PC-3 (cell line): ENCODE measurements around the gene ALKAL2.

ENCODE experiments used
- EZH2 ChIP-seq: fragments of 300-600 bp; sonication (generic); IDR thresholded peaks from one replicate; pipeline ENCODE4 v1.6.1; 2017; ENCODE audit warnings: antibody characterized with exemption, mild to moderate bottlenecking, low read length; ENCODE audit not compliant: unreplicated experiment
- EZH2phosphoT487 ChIP-seq: fragments of 300-600 bp; sonication (generic); IDR thresholded peaks from 2 replicates; pipeline ENCODE4 v1.6.1; 2018; ENCODE audit warnings: mild to moderate bottlenecking, antibody characterized with exemption, low read length, borderline replicate concordance
- TF ChIP-seq, protein P1 (sequence below): fragments of 300-600 bp; sonication (generic); conservative IDR thresholded peaks from 2 replicates; pipeline ENCODE4 v1.5.1; 2017; ENCODE audit warnings: antibody characterized with exemption, low read depth, mild to moderate bottlenecking, low read length

DNA sequence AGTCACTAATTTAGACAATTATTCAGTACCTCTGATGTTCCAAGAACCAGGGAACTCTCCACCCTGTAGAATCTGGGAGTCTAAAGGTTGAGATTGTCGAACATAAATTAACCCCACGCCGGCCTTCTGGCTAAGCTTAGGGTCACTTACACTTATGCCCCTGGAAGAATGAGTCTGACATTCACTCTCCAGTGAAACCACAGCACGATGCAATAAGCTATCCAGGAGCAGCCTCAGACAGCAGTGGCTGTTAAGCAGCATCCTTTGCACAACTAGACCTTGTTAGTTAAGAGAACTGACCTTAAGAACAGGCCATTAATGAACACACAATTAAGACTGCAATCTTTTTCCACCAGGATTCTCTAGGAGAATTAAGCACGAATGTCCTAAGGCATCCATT is 49.0 kb downstream of the ALKAL2 start:
- TF ChIP-seq, protein P1, sequence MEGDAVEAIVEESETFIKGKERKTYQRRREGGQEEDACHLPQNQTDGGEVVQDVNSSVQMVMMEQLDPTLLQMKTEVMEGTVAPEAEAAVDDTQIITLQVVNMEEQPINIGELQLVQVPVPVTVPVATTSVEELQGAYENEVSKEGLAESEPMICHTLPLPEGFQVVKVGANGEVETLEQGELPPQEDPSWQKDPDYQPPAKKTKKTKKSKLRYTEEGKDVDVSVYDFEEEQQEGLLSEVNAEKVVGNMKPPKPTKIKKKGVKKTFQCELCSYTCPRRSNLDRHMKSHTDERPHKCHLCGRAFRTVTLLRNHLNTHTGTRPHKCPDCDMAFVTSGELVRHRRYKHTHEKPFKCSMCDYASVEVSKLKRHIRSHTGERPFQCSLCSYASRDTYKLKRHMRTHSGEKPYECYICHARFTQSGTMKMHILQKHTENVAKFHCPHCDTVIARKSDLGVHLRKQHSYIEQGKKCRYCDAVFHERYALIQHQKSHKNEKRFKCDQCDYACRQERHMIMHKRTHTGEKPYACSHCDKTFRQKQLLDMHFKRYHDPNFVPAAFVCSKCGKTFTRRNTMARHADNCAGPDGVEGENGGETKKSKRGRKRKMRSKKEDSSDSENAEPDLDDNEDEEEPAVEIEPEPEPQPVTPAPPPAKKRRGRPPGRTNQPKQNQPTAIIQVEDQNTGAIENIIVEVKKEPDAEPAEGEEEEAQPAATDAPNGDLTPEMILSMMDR = no peak
- TF ChIP-seq EZH2phosphoT487 = no peak
- no peak for TF ChIP-seq EZH2
